NCI-H526 treated with DMSO at 0.1 percent for 48 hours (cell line): ENCODE results near the gene INPP5B.
"Not testable (repeated sequence)": the region's sequence is repeated elsewhere in the genome, so short reads cannot be mapped to it uniquely, and the experiment has no call there.

Experiments
- DNase-seq: peaks from one replicate; lab custom pipeline; 2025; lab: John Stamatoyannopoulos, UW

INPP5B gene

DNA sequence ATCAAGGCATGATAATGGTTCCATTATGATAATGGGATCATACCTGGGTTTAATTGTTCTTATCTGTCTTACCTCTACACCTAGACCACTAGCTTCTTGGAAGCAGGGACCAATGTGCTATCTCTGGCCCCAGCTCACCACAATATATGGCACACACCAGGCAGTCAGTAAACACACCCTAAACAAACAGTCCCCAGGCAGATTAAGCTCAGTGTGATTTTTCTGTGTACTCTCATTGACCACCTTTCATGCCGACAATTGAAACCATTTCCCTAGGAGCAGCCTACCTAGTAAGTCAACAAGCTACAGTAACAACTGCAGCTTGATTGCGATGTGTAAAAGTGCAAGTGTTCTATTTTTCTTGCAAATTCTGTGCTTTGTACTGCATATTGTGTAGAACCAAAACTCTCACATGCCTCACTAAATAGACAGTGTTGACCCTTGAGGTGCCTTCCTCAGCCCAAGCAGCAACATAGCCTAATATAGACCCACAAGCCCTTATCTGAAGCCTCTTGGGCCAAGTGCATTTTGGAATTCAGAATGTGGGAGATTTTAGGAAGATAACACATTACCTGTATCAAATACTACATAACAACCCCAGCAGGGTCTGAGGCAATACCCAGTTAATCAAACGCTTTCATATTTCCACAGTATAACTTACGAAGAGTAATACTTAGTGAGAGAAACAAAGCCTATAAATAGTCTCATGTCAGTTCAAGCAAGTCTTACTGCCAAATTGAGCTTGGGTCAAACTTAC lies 32.0 kb downstream of the INPP5B start:
- DNase-seq, result no peak

DNA sequence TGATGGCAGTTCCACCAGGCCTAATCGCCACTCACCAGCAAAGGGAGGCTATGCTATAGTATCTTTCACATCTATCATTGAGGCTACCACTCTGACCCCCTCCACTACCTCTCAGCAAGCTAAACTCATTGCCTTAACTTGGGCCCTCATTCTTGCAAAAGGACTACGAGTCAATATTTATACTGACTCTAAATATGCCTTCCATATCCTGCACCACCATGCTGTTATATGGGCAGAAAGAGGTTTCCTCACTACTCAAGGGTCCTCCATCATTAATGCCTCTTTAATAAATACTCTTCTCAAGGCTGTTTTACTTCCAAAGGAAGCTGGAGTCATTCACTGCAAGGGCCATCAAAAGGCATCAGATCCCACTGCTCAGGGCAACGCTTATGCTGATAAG lies 35.4 kb downstream of the INPP5B start:
- DNase-seq, result not testable (repeated sequence)

DNA sequence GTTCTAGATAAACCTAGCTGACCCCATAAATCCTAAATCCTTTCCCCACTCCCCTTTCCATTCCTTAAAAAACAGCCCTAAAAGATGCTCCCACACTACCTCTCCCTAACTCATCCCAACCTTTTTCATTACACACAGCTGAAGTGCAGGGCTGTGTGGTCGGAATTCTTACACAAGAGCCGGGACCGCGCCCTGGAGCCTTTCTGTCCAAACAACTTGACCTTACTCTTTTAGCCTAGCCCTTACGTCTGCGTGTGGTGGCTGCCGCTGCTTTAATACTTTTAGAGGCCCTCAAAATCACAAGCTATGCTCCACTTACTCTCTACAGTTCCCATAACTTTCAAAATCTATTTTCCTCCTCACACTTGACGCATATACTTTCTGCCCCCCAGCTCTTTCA lies 36.0 kb downstream of the INPP5B start:
- not testable (repeated sequence) for DNase-seq

DNA sequence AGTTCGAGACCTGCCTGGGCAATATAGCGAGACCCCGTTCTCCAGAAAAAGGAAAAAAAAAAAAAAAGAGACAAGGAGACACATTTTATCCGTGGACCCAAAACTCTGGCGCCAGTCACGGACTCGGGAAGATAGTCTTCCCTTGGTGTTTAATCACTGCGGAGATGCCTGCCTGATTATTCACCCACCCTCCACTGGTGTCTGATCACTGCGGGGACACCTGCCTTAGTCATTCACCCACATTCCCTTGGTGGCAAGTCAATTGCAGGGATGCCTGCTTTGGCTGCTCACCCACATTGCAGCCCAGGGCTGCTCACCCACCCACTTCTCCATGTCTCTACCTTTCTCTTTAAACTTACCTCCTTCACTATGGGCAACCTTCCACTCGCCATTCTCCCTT lies 38.3 kb downstream of the INPP5B start:
- not testable (repeated sequence) for DNase-seq

DNA sequence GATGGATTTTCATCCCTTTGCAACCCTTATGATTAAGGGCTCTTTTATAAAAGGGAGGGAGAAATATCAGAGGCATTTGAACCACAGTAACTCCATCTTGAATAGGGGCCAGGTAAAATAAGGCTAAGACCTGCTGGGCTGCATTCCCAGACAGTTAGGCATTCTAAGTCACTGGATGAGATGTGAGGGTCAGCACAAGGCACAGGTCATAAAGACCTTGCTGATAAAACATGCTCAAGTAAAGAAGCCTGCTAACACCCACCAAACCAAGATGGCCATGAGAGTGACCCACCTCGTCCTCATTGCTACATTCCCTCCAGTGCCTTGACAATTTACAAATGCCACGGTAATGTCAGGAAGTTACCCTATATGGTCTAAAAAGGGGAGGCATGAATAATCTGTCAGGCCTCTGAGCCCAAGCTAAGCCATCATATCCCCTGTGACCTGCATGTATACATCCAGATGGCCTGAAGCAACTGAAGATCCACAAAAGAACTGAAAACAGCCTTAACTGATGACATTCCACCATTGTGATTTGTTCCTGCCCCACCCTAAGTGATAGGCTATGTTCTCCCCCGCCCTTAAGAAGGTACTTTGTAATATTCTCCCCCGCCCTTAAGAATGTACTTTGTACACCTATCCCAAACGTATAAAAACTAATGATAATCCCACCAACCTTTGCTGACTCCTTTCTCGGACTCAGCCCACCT lies 39.3 kb downstream of the INPP5B start:
- DNase-seq, result not testable (repeated sequence)

DNA sequence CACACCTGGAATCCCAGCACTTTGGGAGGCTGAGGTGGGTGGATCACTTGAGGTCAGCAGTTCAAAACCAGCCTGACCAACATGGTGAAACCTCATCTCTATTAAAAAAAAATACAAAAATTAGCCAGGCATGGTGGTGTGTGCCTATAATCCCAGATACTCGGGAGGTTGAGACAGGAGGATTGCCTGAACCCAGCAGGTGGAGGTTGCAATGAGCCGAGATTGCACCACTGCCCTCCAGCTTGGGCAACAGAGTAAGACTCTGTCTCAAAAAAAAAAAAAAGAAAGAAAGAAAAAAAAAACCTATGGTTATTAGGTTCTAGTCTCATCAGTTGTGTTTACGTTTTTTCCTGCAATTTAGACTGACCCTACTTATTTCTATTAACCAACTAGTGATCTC lies 40.3 kb downstream of the INPP5B start:
- DNase-seq, result not testable (repeated sequence)

GRCh38 chr1:37905727-37906126 lies 41.1 kb downstream of the INPP5B start:
- no peak for DNase-seq

- DNase-seq, result not testable (repeated sequence)
Observed at GRCh38 chr1:37903921-37904320, 42.9 kb downstream of the INPP5B start.

GRCh38 chr1:37902983-37903382 lies 43.9 kb downstream of the INPP5B start:
- DNase-seq, result no peak

DNA sequence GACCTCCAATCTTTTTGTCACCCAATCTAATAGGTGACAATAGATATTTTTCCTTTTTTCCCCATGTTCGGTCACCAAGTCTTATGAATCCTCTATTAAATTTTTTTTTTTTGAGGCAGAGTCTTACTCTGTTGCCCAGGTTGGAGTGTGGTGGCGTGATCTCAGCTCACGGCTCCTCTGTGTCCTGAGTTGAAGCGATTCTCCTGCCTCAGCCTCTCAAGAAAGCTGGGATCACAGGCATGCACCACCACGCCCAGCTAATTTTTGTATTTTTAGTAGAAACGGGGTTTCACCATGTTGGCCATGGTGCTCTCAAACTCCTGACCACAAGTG lies 45.0 kb downstream of the INPP5B start:
- no peak for DNase-seq

- DNase-seq, result no peak
Observed at GRCh38 chr1:37901191-37901892, 45.5 kb downstream of the INPP5B start.

- DNase-seq, result not testable (repeated sequence)
Observed at GRCh38 chr1:37897563-37897962, 49.3 kb downstream of the INPP5B start.

GRCh38 chr1:37893673-37894072 lies 53.2 kb downstream of the INPP5B start:
- DNase-seq, result no peak

GRCh38 chr1:37892151-37893047 lies 54.5 kb downstream of the INPP5B start:
- DNase-seq, result no peak

DNA sequence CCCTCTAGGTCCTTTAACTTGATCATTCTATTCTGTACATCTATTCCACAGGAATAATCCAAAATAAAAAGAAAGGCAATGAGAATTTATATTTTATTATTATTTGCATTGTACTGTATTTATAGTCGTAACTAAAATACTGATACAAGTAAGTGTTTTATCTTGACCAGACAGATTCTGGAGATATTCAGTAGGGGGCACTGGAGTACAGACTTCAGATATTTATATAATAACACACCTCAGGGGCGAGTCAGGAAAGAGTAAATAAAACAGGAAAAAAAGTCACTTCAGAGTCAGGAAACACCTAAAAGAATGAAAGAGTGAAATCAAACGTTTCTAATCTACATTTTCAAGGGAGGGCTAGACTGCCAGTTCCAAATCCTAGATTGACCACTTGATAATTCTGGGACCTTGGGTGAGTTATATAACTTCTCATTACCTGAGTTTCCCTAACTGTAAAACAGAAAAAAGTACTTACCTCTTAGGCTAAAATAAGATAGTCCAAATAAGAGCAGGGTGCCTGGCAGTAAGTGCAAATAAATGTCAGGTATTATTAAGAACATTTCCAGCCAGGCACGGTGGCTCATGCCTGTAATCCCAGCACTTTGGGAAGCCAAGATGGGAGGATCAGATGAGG lies 56.4 kb downstream of the INPP5B start:
- DNase-seq, result peak; percentile 54

- no peak for DNase-seq
Observed at GRCh38 chr1:37888022-37888700, 58.7 kb downstream of the INPP5B start.

DNA sequence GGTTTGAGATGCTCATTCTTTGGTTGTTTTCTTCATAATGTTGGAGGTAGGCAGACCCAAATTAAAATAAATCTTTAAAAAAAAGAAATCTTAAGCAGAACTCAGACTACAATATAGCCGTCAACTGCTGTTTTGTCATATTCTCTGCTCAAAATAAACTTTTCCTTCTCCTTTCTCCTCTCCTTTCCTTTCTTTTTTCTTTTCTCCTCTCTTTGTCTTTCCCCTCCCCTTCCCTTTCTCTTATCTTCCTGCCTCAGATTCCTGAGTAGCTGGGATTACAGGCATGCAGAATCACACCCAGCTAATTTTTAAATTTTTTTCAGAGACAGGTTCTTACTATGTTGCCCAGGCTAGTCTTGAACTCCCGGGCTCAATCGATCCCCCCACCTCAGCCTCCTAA lies 62.7 kb downstream of the INPP5B start:
- no peak for DNase-seq

- DNase-seq, result no peak
Observed at GRCh38 chr1:37883671-37884070, 63.2 kb downstream of the INPP5B start.

GRCh38 chr1:37879865-37880264 lies 67.0 kb downstream of the INPP5B start:
- no peak for DNase-seq

- DNase-seq, result no peak
Observed at GRCh38 chr1:37878071-37878470, 68.8 kb downstream of the INPP5B start.

DNA sequence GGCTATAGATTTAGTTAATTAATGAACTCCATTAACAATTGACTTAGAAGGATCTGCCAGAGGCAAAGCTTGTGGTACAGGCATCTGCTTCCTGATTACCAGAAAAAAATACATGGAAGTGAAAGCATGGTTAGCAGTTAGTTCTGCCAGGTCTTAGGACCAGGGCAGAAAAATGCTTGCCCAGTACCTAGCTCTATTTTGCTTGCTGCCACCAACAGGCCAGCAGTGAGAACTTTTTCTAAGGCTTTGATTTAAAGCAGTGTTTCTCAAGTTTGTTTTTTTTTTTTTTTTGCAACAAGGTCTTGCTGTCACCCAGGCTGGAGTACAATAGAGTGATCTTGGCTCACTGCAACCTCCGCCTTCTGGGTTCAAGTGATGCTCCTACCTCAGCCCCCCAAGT lies 71.0 kb downstream of the INPP5B start:
- DNase-seq, result no peak
